GM23338 (cell line): ENCODE measurements around the gene RBMXL3. TPM values are rescaled to one million over a fixed set of nuclear protein-coding genes. Genes with fewer than 3 reads are reported as not detected.
"Not testable (repeated sequence)": the region's sequence is repeated elsewhere in the genome, so short reads cannot be mapped to it uniquely, and the experiment has no call there.

Experiments
- ATAC-seq: fragments of 200-7000 bp; cut with Tn5 transposase; 3 replicates; pipeline ENCODE4 v1.9.1; 2020
- DNase-seq: peaks from one replicate; pipeline ENCODE4 v3.0.0-alpha.2; 2015; ENCODE audit warnings: low spot score
- H2AFZ ChIP-seq: fragments of 200-600 bp; sonication (generic); 2 replicates; pipeline ENCODE4 v1.8.0; 2016; ENCODE audit warnings: antibody characterized with exemption, mild to moderate bottlenecking, moderate library complexity
- H3F3A ChIP-seq: fragments of 200-600 bp; sonication (generic); replicated peaks from 2 replicates; pipeline ENCODE4 v1.8.0; 2017; ENCODE audit warnings: antibody characterized with exemption, mixed run types, low read depth
- H3K27ac ChIP-seq: fragments of 200-600 bp; sonication (generic); 2 replicates; pipeline ENCODE4 v1.6.1; 2016; ENCODE audit warnings: low read depth
- H3K27me3 ChIP-seq: fragments of 200-600 bp; sonication (generic); 2 replicates; pipeline ENCODE4 v1.8.0; 2016; ENCODE audit warnings: mild to moderate bottlenecking, mixed run types, moderate library complexity; ENCODE audit not compliant: insufficient read depth
- H3K36me3 ChIP-seq: fragments of 200-600 bp; sonication (generic); 2 replicates; pipeline ENCODE4 v1.8.0; 2016; ENCODE audit warnings: mild to moderate bottlenecking; ENCODE audit not compliant: insufficient read depth
- H3K4me1 ChIP-seq: fragments of 200-600 bp; sonication (generic); 2 replicates; pipeline ENCODE4 v1.8.0; 2016; ENCODE audit warnings: mild to moderate bottlenecking, moderate library complexity; ENCODE audit not compliant: insufficient read depth
- H3K4me2 ChIP-seq: fragments of 200-600 bp; sonication (generic); 2 replicates; pipeline ENCODE4 v1.7.1; 2017; ENCODE audit warnings: mixed run types
- H3K4me3 ChIP-seq: fragments of 200-600 bp; sonication (generic); 2 replicates; pipeline ENCODE4 v1.6.1; 2016; ENCODE audit warnings: mixed run types
- H3K79me2 ChIP-seq: fragments of 200-600 bp; sonication (generic); replicated peaks from 2 replicates; pipeline ENCODE4 v1.8.0; 2017; ENCODE audit warnings: mild to moderate bottlenecking; ENCODE audit not compliant: insufficient read depth
- H3K9me2 ChIP-seq: fragments of 200-600 bp; sonication (generic); 2 replicates; pipeline ENCODE4 v1.8.0; 2017; ENCODE audit not compliant: insufficient read depth
- H4K20me1 ChIP-seq: fragments of 200-600 bp; sonication (generic); replicated peaks from 2 replicates; pipeline ENCODE4 v1.8.0; 2017; ENCODE audit warnings: mild to moderate bottlenecking; ENCODE audit not compliant: insufficient read depth
- H3K27ac Mint-ChIP-seq: 2 replicates; pipeline ENCODE4 v1.8.0; 2020; ENCODE audit warnings: inconsistent platforms, mild to moderate bottlenecking, moderate library complexity, mixed read lengths
- H3K27me3 Mint-ChIP-seq: 3 replicates; pipeline ENCODE4 v1.8.0; 2022; ENCODE audit warnings: low read depth, mild to moderate bottlenecking, moderate library complexity, mixed read lengths, inconsistent platforms; ENCODE audit not compliant: insufficient read depth, poor library complexity
- H3K36me3 Mint-ChIP-seq: 3 replicates; pipeline ENCODE4 v1.8.0; 2021; ENCODE audit warnings: low read depth, mild to moderate bottlenecking, inconsistent platforms, moderate library complexity, mixed read lengths
- H3K4me1 Mint-ChIP-seq: 3 replicates; pipeline ENCODE4 v1.8.0; 2020; ENCODE audit warnings: mild to moderate bottlenecking, inconsistent platforms, mixed read lengths
- H3K4me3 Mint-ChIP-seq: 3 replicates; pipeline ENCODE4 v1.8.0; 2021; ENCODE audit warnings: moderate library complexity, mild to moderate bottlenecking, inconsistent platforms, mixed read lengths
- H3K9me3 Mint-ChIP-seq: 3 replicates; pipeline ENCODE4 v1.8.0; 2020; ENCODE audit warnings: moderate library complexity, mild to moderate bottlenecking, inconsistent platforms, mixed read lengths
- CREB1 ChIP-seq: fragments of 250-450 bp; sonication (Bioruptor Pico); IDR thresholded peaks from 2 replicates; pipeline ENCODE4 v1.5.0; 2020; ENCODE audit warnings: low read depth, mild to moderate bottlenecking, moderate library complexity
- JUNB ChIP-seq: IDR thresholded peaks from one replicate; pipeline ENCODE4 v1.6.1; 2016; ENCODE audit warnings: antibody characterized with exemption; ENCODE audit not compliant: unreplicated experiment
- NANOG ChIP-seq: IDR thresholded peaks from 2 replicates; pipeline ENCODE4 v1.6.1; 2016; ENCODE audit warnings: antibody characterized with exemption, borderline replicate concordance
- STAT1 ChIP-seq: IDR thresholded peaks from one replicate; pipeline ENCODE4 v1.6.1; 2016; ENCODE audit warnings: antibody characterized with exemption; ENCODE audit not compliant: unreplicated experiment
- ZNF114 ChIP-seq: fragments of 250-450 bp; sonication (Bioruptor Pico); IDR thresholded peaks from 2 replicates; pipeline ENCODE4 v1.5.0; 2020; ENCODE audit warnings: mild to moderate bottlenecking, moderate library complexity
- ZNF331 ChIP-seq: fragments of 250-450 bp; sonication (Bioruptor Pico); IDR thresholded peaks from 2 replicates; pipeline ENCODE4 v1.5.0; 2020; ENCODE audit warnings: low read depth, mild to moderate bottlenecking, moderate library complexity
- polyA plus RNA-seq: library from polyadenylated mRNA; unstranded; fragments of >200 nt; fragmentation: Nextera tagmentation; extraction: Ambion mirVana; gene quantifications from 2 replicates; pipeline ENCODE4 v1.2.1, GENCODE V29; 2016
- total RNA-seq: library from RNA; depleted of rRNA; stranded (reverse); fragments of >200 nt; shearing (Covaris generic); gene quantifications from 2 replicates; pipeline ENCODE4 v1.2.3, GENCODE V29; 2014
- TF ChIP-seq, protein P1 (sequence below): IDR thresholded peaks from 2 replicates; pipeline ENCODE4 v1.6.1; 2016; ENCODE audit warnings: antibody characterized with exemption
- TF ChIP-seq, protein P2 (sequence below): fragments of 250-450 bp; sonication (Bioruptor Pico); IDR thresholded peaks from 2 replicates; pipeline ENCODE4 v1.5.0; 2020; ENCODE audit warnings: mild to moderate bottlenecking, moderate library complexity

RBMXL3 gene
- total and polyA plus RNA-seq, 2 experiments from 2014 or later: not detected

DNA sequence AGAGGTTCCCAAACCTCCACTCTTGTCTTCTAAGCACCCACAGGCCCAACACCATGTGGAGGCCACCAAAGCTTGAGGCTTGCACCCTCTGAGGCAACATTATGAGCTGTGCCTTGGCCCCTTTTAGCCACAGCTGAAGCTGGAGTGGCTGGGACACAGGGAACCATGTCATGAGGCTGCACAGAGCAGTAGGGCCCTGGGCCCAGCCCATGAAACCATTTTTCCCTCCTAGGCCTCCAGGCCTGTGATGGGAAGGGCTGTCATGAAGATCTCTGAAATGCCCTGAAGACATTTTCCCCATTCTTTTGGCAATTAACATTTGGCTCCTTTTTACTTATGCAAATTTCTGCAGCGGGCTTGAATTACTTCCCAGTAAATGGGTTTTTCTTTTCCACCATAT is 14.8 kb downstream of the RBMXL3 start (continued):
- TF ChIP-seq, protein P1, sequence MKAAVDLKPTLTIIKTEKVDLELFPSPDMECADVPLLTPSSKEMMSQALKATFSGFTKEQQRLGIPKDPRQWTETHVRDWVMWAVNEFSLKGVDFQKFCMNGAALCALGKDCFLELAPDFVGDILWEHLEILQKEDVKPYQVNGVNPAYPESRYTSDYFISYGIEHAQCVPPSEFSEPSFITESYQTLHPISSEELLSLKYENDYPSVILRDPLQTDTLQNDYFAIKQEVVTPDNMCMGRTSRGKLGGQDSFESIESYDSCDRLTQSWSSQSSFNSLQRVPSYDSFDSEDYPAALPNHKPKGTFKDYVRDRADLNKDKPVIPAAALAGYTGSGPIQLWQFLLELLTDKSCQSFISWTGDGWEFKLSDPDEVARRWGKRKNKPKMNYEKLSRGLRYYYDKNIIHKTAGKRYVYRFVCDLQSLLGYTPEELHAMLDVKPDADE: no peak
- no peak for TF ChIP-seq ZNF114 (CRISPR knock-in tag)
- TF ChIP-seq, protein P2, sequence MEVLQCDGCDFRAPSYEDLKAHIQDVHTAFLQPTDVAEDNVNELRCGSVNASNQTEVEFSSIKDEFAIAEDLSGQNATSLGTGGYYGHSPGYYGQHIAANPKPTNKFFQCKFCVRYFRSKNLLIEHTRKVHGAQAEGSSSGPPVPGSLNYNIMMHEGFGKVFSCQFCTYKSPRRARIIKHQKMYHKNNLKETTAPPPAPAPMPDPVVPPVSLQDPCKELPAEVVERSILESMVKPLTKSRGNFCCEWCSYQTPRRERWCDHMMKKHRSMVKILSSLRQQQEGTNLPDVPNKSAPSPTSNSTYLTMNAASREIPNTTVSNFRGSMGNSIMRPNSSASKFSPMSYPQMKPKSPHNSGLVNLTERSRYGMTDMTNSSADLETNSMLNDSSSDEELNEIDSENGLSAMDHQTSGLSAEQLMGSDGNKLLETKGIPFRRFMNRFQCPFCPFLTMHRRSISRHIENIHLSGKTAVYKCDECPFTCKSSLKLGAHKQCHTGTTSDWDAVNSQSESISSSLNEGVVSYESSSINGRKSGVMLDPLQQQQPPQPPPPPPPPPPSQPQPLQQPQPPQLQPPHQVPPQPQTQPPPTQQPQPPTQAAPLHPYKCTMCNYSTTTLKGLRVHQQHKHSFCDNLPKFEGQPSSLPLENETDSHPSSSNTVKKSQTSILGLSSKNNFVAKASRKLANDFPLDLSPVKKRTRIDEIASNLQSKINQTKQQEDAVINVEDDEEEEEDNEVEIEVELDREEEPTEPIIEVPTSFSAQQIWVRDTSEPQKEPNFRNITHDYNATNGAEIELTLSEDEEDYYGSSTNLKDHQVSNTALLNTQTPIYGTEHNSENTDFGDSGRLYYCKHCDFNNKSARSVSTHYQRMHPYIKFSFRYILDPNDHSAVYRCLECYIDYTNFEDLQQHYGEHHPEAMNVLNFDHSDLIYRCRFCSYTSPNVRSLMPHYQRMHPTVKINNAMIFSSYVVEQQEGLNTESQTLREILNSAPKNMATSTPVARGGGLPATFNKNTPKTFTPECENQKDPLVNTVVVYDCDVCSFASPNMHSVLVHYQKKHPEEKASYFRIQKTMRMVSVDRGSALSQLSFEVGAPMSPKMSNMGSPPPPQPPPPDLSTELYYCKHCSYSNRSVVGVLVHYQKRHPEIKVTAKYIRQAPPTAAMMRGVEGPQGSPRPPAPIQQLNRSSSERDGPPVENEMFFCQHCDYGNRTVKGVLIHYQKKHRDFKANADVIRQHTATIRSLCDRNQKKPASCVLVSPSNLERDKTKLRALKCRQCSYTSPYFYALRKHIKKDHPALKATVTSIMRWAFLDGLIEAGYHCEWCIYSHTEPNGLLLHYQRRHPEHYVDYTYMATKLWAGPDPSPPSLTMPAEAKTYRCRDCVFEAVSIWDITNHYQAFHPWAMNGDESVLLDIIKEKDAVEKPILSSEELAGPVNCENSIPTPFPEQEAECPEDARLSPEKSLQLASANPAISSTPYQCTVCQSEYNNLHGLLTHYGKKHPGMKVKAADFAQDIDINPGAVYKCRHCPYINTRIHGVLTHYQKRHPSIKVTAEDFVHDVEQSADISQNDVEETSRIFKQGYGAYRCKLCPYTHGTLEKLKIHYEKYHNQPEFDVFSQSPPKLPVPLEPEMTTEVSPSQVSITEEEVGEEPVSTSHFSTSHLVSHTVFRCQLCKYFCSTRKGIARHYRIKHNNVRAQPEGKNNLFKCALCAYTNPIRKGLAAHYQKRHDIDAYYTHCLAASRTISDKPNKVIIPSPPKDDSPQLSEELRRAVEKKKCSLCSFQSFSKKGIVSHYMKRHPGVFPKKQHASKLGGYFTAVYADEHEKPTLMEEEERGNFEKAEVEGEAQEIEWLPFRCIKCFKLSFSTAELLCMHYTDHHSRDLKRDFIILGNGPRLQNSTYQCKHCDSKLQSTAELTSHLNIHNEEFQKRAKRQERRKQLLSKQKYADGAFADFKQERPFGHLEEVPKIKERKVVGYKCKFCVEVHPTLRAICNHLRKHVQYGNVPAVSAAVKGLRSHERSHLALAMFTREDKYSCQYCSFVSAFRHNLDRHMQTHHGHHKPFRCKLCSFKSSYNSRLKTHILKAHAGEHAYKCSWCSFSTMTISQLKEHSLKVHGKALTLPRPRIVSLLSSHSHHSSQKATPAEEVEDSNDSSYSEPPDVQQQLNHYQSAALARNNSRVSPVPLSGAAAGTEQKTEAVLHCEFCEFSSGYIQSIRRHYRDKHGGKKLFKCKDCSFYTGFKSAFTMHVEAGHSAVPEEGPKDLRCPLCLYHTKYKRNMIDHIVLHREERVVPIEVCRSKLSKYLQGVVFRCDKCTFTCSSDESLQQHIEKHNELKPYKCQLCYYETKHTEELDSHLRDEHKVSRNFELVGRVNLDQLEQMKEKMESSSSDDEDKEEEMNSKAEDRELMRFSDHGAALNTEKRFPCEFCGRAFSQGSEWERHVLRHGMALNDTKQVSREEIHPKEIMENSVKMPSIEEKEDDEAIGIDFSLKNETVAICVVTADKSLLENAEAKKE (CRISPR knock-in tag): no peak
- TF ChIP-seq JUNB: no peak
- TF ChIP-seq NANOG: no peak
- TF ChIP-seq STAT1: no peak
- TF ChIP-seq CREB1 (CRISPR knock-in tag): no peak
- no peak for TF ChIP-seq ZNF331 (CRISPR knock-in tag)

DNA sequence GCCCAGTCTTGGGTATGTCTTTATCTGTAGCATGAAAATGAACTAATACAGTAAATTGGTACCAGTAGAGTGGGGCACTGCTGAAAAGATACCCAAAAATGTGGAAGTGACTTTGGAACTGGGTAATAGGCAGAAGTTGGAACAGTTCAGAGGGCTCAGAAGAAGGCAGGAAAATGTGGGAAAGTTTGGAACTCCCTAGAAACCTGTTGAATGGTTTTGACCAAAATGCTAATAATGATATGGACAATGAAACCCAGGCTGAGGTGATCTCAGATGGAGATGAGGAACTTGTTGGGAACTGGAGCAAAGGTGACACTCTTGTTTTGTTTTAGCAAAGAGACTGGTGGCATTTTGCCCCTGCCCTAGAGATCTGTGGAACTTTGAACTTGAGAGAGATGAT is 20.3 kb downstream of the RBMXL3 start:
- DNase-seq, H3K27ac Mint-ChIP-seq, H3K27ac ChIP-seq: not testable (repeated sequence)

More for the DNA sequence above, 20.3 kb downstream of the RBMXL3 start:
- H3K27me3 ChIP-seq, H3K79me2 ChIP-seq, H2AFZ ChIP-seq, H3K4me3 Mint-ChIP-seq, H3K36me3 ChIP-seq, H4K20me1 ChIP-seq, ATAC-seq, H3K27me3 Mint-ChIP-seq, H3K4me1 ChIP-seq, H3K4me1 Mint-ChIP-seq, H3F3A ChIP-seq, H3K9me2 ChIP-seq, H3K4me3 ChIP-seq, H3K4me2 ChIP-seq: not testable (repeated sequence)
- H3K36me3 Mint-ChIP-seq: peaks cover 24% of the 10 kb centered on the region; the same call in 2 of the 3 replicates
- peaks cover 25% of the 10 kb centered on the region for H3K9me3 Mint-ChIP-seq
